H1 (cell line): ENCODE measurements around the gene SFT2D1. TPM values are rescaled to one million over a fixed set of nuclear protein-coding genes. Genes with fewer than 3 reads are reported as not detected.

Experiments
- CTCF ChIA-PET: fragments of 300-600 bp; sonication (Branson Sonifier 250); formaldehyde crosslinking; loops from one replicate; lab custom pipeline; 2021; ENCODE audit not compliant: partially characterized antibody; lab: Charles Lee
- POLR2A ChIA-PET: fragments of 300-600 bp; sonication (Branson Sonifier 250); formaldehyde crosslinking; loops from one replicate; lab custom pipeline; 2021; ENCODE audit warnings: inconsistent platforms; ENCODE audit not compliant: partially characterized antibody; lab: Charles Lee
- DNase-seq, 2 experiments: peaks; one replicate each; pipeline versions ENCODE4 v3.0.0 to v3.0.0-alpha.2; 2010 to 2022; ENCODE audit warnings: low spot score in 2 of 2, low read depth in 1 of 2, mixed read lengths in 1 of 2
- FAIRE-seq: peaks from 2 replicates; lab custom pipeline; 2011; peaks lifted over from hg19 to GRCh38; lab: Jason Lieb, UNC
- H2AFZ ChIP-seq: 2 replicates; pipeline ENCODE4 v1.8.1; 2012; ENCODE audit warnings: low read length, inconsistent platforms
- H2AK5ac ChIP-seq: 2 replicates; pipeline ENCODE4 v1.6.1; 2013; ENCODE audit warnings: low read depth, low read length
- H2BK120ac ChIP-seq: replicated peaks from 2 replicates; pipeline ENCODE3; 2013; ENCODE audit warnings: low read depth, low read length, inconsistent platforms
- H2BK12ac ChIP-seq: 2 replicates; pipeline ENCODE4 v1.6.1; 2013; ENCODE audit warnings: low read depth, low read length
- H2BK15ac ChIP-seq: 2 replicates; pipeline ENCODE4 v1.6.1; 2013; ENCODE audit warnings: low read length
- H2BK20ac ChIP-seq: 2 replicates; pipeline ENCODE4 v1.6.1; 2013; ENCODE audit warnings: low read length
- H2BK5ac ChIP-seq: 2 replicates; pipeline ENCODE4 v1.6.1; 2013; ENCODE audit warnings: low read depth, low read length
- H3K14ac ChIP-seq: 2 replicates; pipeline ENCODE4 v1.6.1; 2013; ENCODE audit warnings: inconsistent platforms; ENCODE audit not compliant: insufficient read length
- H3K18ac ChIP-seq: 2 replicates; pipeline ENCODE4 v1.6.1; 2013; ENCODE audit warnings: low read length; ENCODE audit errors: extremely low read depth
- H3K23ac ChIP-seq: 2 replicates; pipeline ENCODE4 v1.6.1; 2013; ENCODE audit warnings: inconsistent platforms; ENCODE audit not compliant: insufficient read length
- H3K23me2 ChIP-seq: 2 replicates; pipeline ENCODE4 v1.6.1; 2013; ENCODE audit warnings: low read depth, low read length
- H3K27ac ChIP-seq: 2 replicates; pipeline ENCODE4 v1.6.1; 2011; ENCODE audit warnings: low read depth, low read length, inconsistent platforms
- H3K27me3 ChIP-seq, 4 experiments: replicated peaks in 1 of 4; 1 replicate in 1 of 4; 2 replicates in 3 of 4; pipeline versions ENCODE4 v1.6.1 to v1.8.1; 2011 to 2013; ENCODE audit warnings: low read length in 3 of 4, mild to moderate bottlenecking in 3 of 4, inconsistent platforms in 2 of 4, mixed read lengths in 2 of 4, moderate library complexity in 1 of 4; ENCODE audit not compliant: control insufficient read depth in 3 of 4, insufficient read depth in 3 of 4; ENCODE audit errors: extremely low read depth in 1 of 4
- H3K36me3 ChIP-seq, 4 experiments: 2 replicates each; pipeline versions ENCODE4 v1.6.1 to v1.8.1; 2011 to 2013; ENCODE audit warnings: mild to moderate bottlenecking in 4 of 4, low read length in 3 of 4, moderate library complexity in 2 of 4, control low read depth in 1 of 4, inconsistent platforms in 1 of 4; ENCODE audit not compliant: insufficient read depth in 4 of 4, control insufficient read depth in 2 of 4
- H3K4ac ChIP-seq: replicated peaks from 2 replicates; pipeline ENCODE3; 2013; ENCODE audit warnings: low read length, low read depth, mixed read lengths, inconsistent platforms; ENCODE audit not compliant: insufficient read length
- H3K4me1 ChIP-seq, 4 experiments: replicated peaks in 1 of 4; 1 replicate in 1 of 4; 2 replicates in 3 of 4; pipeline versions ENCODE4 v1.6.1 to v1.8.1; 2011 to 2013; ENCODE audit warnings: low read length in 3 of 4, inconsistent platforms in 2 of 4, mixed read lengths in 1 of 4; ENCODE audit not compliant: insufficient read depth in 4 of 4, control insufficient read depth in 3 of 4
- H3K4me2 ChIP-seq, 2 experiments: 2 replicates each; pipeline versions ENCODE4 v1.6.1 to v1.8.1; 2011 to 2013; ENCODE audit warnings: low read depth in 2 of 2, low read length in 2 of 2, control low read depth in 1 of 2, inconsistent platforms in 1 of 2, mild to moderate bottlenecking in 1 of 2; ENCODE audit not compliant: insufficient read depth in 1 of 2
- H3K4me3 ChIP-seq, 4 experiments: fragments of 200-600, 300-600 bp in 1 of 4; sonication (generic), shearing (Covaris generic), sonication (Bioruptor Twin) in 1 of 4; 2 replicates each; pipeline versions ENCODE4 v1.5.1 to v1.8.1; 2011 to 2016; ENCODE audit warnings: low read length in 4 of 4, low read depth in 3 of 4, control low read depth in 2 of 4, inconsistent platforms in 2 of 4, mild to moderate bottlenecking in 2 of 4, mixed read lengths in 1 of 4, moderate library complexity in 1 of 4; ENCODE audit not compliant: insufficient read depth in 2 of 4; ENCODE audit errors: extremely low read depth in 1 of 4
- H3K56ac ChIP-seq: replicated peaks from 2 replicates; pipeline ENCODE3; 2013; ENCODE audit warnings: low read depth, mild to moderate bottlenecking, mixed read lengths, low read length, inconsistent platforms; ENCODE audit not compliant: insufficient read length
- H3K79me1 ChIP-seq: 2 replicates; pipeline ENCODE4 v1.6.1; 2013; ENCODE audit warnings: low read depth, low read length, control low read depth
- H3K79me2 ChIP-seq, 2 experiments: 2 replicates each; pipeline versions ENCODE4 v1.6.1 to v1.8.1; 2012 to 2013; ENCODE audit warnings: low read length in 2 of 2, mild to moderate bottlenecking in 2 of 2, inconsistent platforms in 1 of 2; ENCODE audit not compliant: insufficient read depth in 2 of 2, control insufficient read depth in 1 of 2
- H3K9ac ChIP-seq, 4 experiments: replicated peaks in 1 of 4; 1 replicate in 1 of 4; 2 replicates in 3 of 4; pipeline versions ENCODE4 v1.6.1 to v1.8.1; 2011 to 2013; ENCODE audit warnings: low read depth in 3 of 4, low read length in 3 of 4, control low read depth in 2 of 4, mild to moderate bottlenecking in 2 of 4, moderate library complexity in 2 of 4, inconsistent platforms in 1 of 4; ENCODE audit errors: extremely low read depth in 1 of 4
- H3K9me3 ChIP-seq, 2 experiments: 2 replicates each; pipeline versions ENCODE4 v1.6.1 to v1.8.1; 2012 to 2013; ENCODE audit warnings: mild to moderate bottlenecking in 2 of 2, moderate library complexity in 2 of 2, control low read depth in 1 of 2, inconsistent platforms in 1 of 2, low read depth in 1 of 2, low read length in 1 of 2, mixed read lengths in 1 of 2; ENCODE audit not compliant: insufficient read depth in 2 of 2
- H4K20me1 ChIP-seq, 2 experiments: replicated peaks in 1 of 2; 2 replicates each; pipeline versions ENCODE3 to v1.8.1; 2011 to 2013; ENCODE audit warnings: inconsistent platforms in 2 of 2, low read length in 2 of 2, mild to moderate bottlenecking in 1 of 2; ENCODE audit not compliant: insufficient read depth in 2 of 2, control insufficient read depth in 1 of 2
- H4K5ac ChIP-seq: 2 replicates; pipeline ENCODE4 v1.6.1; 2013; ENCODE audit warnings: low read length, low read depth, mixed read lengths, inconsistent platforms; ENCODE audit not compliant: insufficient read length
- H4K8ac ChIP-seq: 2 replicates; pipeline ENCODE4 v1.8.0; 2013; ENCODE audit warnings: mild to moderate bottlenecking, moderate library complexity, low read length, inconsistent platforms; ENCODE audit not compliant: insufficient read depth; ENCODE audit errors: extremely low read depth
- H4K91ac ChIP-seq: replicated peaks from 2 replicates; pipeline ENCODE3; 2013; ENCODE audit warnings: low read length, mixed read lengths, inconsistent platforms; ENCODE audit not compliant: insufficient read length
- CREB1 ChIP-seq: IDR thresholded peaks from 2 replicates; pipeline ENCODE4 v1.6.1; 2012; ENCODE audit warnings: inconsistent platforms
- EZH2 ChIP-seq: fragments of 200-600 bp; sonication (generic); IDR thresholded peaks from 2 replicates; pipeline ENCODE4 v1.7.1; 2012; ENCODE audit warnings: low read depth, mild to moderate bottlenecking, moderate library complexity, low read length, inconsistent platforms; ENCODE audit not compliant: severe bottlenecking
- KDM5A ChIP-seq: fragments of 200-600 bp; IDR thresholded peaks from 2 replicates; pipeline ENCODE4 v1.7.1; 2012; ENCODE audit warnings: mild to moderate bottlenecking, low read length, inconsistent platforms, mixed read lengths
- NANOG ChIP-seq: IDR thresholded peaks from 2 replicates; pipeline ENCODE4 v1.6.1; 2011; ENCODE audit warnings: low read length, low read depth, mild to moderate bottlenecking, inconsistent platforms; ENCODE audit not compliant: insufficient read depth, poor library complexity, severe bottlenecking
- PHF8 ChIP-seq: fragments of 200-600 bp; sonication (generic); conservative IDR thresholded peaks from 2 replicates; pipeline ENCODE4 v1.7.1; 2012; ENCODE audit warnings: low read depth, mild to moderate bottlenecking, inconsistent platforms, low read length, moderate library complexity
- RBBP5 ChIP-seq: IDR thresholded peaks from 2 replicates; pipeline ENCODE4 v1.7.1; 2012; ENCODE audit warnings: low read depth, mild to moderate bottlenecking, inconsistent platforms, low read length, moderate library complexity, borderline replicate concordance
- TEAD4 ChIP-seq: IDR thresholded peaks from 2 replicates; pipeline ENCODE4 v1.6.1; 2012; ENCODE audit warnings: low read depth, low read length, inconsistent platforms, mixed read lengths
- WGBS, 2 experiments: shearing (Covaris generic) in 1 of 2; methylation state at CpG; one replicate each; pipeline versions ENCODE4 v1.1.6 to v1.1.7; 2013 to 2015; ENCODE audit warnings: low lambda C conversion rate in 2 of 2, mixed read lengths in 2 of 2, inconsistent platforms in 1 of 2, low coverage in 1 of 2, missing lambda C conversion rate in 1 of 2; ENCODE audit not compliant: insufficient replicate concordance in 2 of 2, insufficient coverage in 1 of 2, insufficient read length in 1 of 2; ENCODE audit errors: extremely low coverage in 1 of 2, missing lambda C conversion rate in 1 of 2; 5-methylcytosine and 5-hydroxymethylcytosine counted together
- polyA plus RNA-seq, 7 experiments: library from polyadenylated mRNA; depleted of rRNA in 3 of 7; stranded (reverse) in 5 of 7; unstranded in 2 of 7; fragments of >200 nt in 5 of 7; fragments of 200-250 nt in 2 of 7; gene quantifications; 1 replicate in 5 of 7; 2 replicates in 1 of 7; 4 replicates in 1 of 7; pipeline versions ENCODE4 v1.2.1 to v1.2.3, GENCODE V29; 2011 to 2013; ENCODE audit warnings: missing spikeins in 2 of 7, mixed read lengths in 2 of 7
- total RNA-seq: library from RNA; stranded (reverse); fragmentation: NEBNext Ultra II Directional; extraction: Animal tissue kit (Norgen Biotek cat#: 25700); gene quantifications from 2 replicates; pipeline ENCODE4 v1.2.1, GENCODE V29; 2021
- TF ChIP-seq, protein P1 (sequence below): IDR thresholded peaks from 2 replicates; pipeline ENCODE4 v1.6.1; 2011; ENCODE audit warnings: low read length, improper control_type of control experiment
- TF ChIP-seq, protein P2 (sequence below): IDR thresholded peaks from 2 replicates; pipeline ENCODE4 v1.6.1; 2012; ENCODE audit warnings: inconsistent platforms

The SFT2D1 gene
- total and polyA plus RNA-seq, 2 of the 8 experiments (the other 6 are each of a cell fraction or from before 2014, with no cell fraction given), result 52.3 to 76.1 TPM

DNA sequence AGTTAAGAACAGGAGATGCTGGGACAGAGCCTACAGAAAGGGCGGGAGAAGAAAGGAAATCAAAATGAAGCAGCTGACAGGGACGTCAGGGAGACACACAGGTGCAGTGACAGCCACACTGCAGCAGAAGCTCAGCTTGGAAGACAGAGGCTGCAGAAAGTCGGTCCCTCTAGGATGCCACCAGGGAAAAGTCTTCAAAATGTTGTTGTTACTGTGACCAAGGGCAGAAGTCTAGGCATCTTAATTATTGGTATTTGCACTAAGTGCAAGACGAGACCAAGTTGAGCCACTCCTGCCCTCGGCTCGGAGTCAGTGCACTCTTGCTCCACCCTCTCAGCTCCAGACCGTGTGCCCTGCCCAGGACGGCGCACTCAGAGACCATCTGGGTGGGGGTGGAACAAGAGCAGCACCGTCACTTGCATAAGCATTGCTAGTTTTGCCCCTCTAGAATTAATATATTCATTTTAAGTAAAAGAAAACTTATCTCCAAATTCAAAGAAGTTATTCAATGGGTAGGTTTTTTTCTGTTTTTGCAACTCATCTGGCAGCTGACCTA lies 36.7 kb downstream of the SFT2D1 start:
- CTCF ChIA-PET, result interaction anchor here (0.8 to 2.0 kb wide), 7 partner anchors 9 to 151 kb away, joined by 3 to 7 read pairs (median 3); no protein-coding TSS in a partner anchor
- FAIRE-seq, result no peak
- TF ChIP-seq, protein P1, sequence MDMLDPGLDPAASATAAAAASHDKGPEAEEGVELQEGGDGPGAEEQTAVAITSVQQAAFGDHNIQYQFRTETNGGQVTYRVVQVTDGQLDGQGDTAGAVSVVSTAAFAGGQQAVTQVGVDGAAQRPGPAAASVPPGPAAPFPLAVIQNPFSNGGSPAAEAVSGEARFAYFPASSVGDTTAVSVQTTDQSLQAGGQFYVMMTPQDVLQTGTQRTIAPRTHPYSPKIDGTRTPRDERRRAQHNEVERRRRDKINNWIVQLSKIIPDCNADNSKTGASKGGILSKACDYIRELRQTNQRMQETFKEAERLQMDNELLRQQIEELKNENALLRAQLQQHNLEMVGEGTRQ, result no peak
- TF ChIP-seq KDM5A, result no peak
- no peak for TF ChIP-seq TEAD4
- no peak for TF ChIP-seq PHF8
- no peak for TF ChIP-seq CREB1
- TF ChIP-seq, protein P2, sequence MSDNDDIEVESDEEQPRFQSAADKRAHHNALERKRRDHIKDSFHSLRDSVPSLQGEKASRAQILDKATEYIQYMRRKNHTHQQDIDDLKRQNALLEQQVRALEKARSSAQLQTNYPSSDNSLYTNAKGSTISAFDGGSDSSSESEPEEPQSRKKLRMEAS, result no peak
- no peak for TF ChIP-seq NANOG
- TF ChIP-seq EZH2, result no peak
- no peak for TF ChIP-seq RBBP5
- TF ChIP-seq, all 59 proteins: peak for 0
- no peak overlapping the region for H2AK5ac ChIP-seq
- no peak for DNase-seq
- H2BK5ac ChIP-seq, result no peak overlapping the region
- no peak overlapping the region for H3K18ac ChIP-seq
- no peak overlapping the region for H3K23ac ChIP-seq
- H3K56ac ChIP-seq, result no peak overlapping the region
- H2BK120ac ChIP-seq, result no peak overlapping the region
- H4K91ac ChIP-seq, result no peak overlapping the region
- H3K9ac ChIP-seq, result no peak overlapping the region
- no peak overlapping the region for H3K14ac ChIP-seq
- H2BK15ac ChIP-seq, result no peak overlapping the region
- no peak overlapping the region for H3K4me2 ChIP-seq
- H4K20me1 ChIP-seq, result peaks cover 0 to 3% of the 10 kb centered on the region in 2 experiments
- H2BK20ac ChIP-seq, result no peak overlapping the region
- no peaks in the 10 kb centered on the region for H3K36me3 ChIP-seq
- 88% methylated on average over 10 of the region's 10 CpGs; no CpG with 5 or more reads in 1 of the 2 experiments for WGBS, 2 experiments
- H4K8ac ChIP-seq, result no peak overlapping the region
- H4K5ac ChIP-seq, result no peak overlapping the region
- H3K27me3 ChIP-seq, result peaks cover 24 to 54% (median 48%) of the 10 kb centered on the region in 4 experiments
- no peaks in the 10 kb centered on the region for H3K79me1 ChIP-seq
- H3K23me2 ChIP-seq, result peaks cover 7% of the 10 kb centered on the region; the same call in 1 of the 2 replicates
- no peak overlapping the region for H3K27ac ChIP-seq
- POLR2A ChIA-PET, result no interaction called here
- H3K4me1 ChIP-seq, result peaks cover 0 to 10% (median 4%) of the 10 kb centered on the region in 4 experiments; a peak in 4 of 7 replicates
- no peak overlapping the region for H2BK12ac ChIP-seq
- no peaks in the 10 kb centered on the region; a peak in 1 of 4 replicates for H3K9me3 ChIP-seq
- no peaks in the 10 kb centered on the region for H3K79me2 ChIP-seq
- H3K4me3 ChIP-seq, result no peak overlapping the region
- H2AFZ ChIP-seq, result no peak overlapping the region
- H3K4ac ChIP-seq, result no peak overlapping the region
